GM12891 (cell line): ENCODE results near the gene CENPB.
"Not testable (repeated sequence)": the region's sequence is repeated elsewhere in the genome, so short reads cannot be mapped to it uniquely, and the experiment has no call there.

Experiments
- DNase-seq: peaks from one replicate; pipeline ENCODE4 v3.0.0; 2011; ENCODE audit warnings: low spot score; ENCODE audit not compliant: insufficient read length
- FAIRE-seq: peaks from 2 replicates; lab custom pipeline; 2011; peaks lifted over from hg19 to GRCh38; lab: Jason Lieb, UNC
- PAX5 ChIP-seq: IDR thresholded peaks from 2 replicates; pipeline ENCODE4 v1.6.1; 2011; ENCODE audit warnings: low read length, moderate library complexity, mild to moderate bottlenecking; ENCODE audit not compliant: insufficient read depth, severe bottlenecking
- POLR2A ChIP-seq: IDR thresholded peaks from 2 replicates; pipeline ENCODE4 v1.6.1; 2011; ENCODE audit warnings: low read depth, low read length, control low read depth
- POLR2AphosphoS5 ChIP-seq: IDR thresholded peaks from 2 replicates; pipeline ENCODE4 v1.6.1; 2011; ENCODE audit warnings: low read depth, low read length, control low read depth
- POU2F2 ChIP-seq: IDR thresholded peaks from 2 replicates; pipeline ENCODE4 v1.6.1; 2011; ENCODE audit warnings: low read depth, mild to moderate bottlenecking, control low read depth, low read length, moderate library complexity
- SPI1 ChIP-seq: IDR thresholded peaks from 2 replicates; pipeline ENCODE4 v1.6.1; 2011; ENCODE audit warnings: low read depth, low read length, control low read depth
- TAF1 ChIP-seq: IDR thresholded peaks from 2 replicates; pipeline ENCODE4 v1.6.1; 2011; ENCODE audit warnings: low read depth, low read length, control low read depth

CENPB gene

DNA sequence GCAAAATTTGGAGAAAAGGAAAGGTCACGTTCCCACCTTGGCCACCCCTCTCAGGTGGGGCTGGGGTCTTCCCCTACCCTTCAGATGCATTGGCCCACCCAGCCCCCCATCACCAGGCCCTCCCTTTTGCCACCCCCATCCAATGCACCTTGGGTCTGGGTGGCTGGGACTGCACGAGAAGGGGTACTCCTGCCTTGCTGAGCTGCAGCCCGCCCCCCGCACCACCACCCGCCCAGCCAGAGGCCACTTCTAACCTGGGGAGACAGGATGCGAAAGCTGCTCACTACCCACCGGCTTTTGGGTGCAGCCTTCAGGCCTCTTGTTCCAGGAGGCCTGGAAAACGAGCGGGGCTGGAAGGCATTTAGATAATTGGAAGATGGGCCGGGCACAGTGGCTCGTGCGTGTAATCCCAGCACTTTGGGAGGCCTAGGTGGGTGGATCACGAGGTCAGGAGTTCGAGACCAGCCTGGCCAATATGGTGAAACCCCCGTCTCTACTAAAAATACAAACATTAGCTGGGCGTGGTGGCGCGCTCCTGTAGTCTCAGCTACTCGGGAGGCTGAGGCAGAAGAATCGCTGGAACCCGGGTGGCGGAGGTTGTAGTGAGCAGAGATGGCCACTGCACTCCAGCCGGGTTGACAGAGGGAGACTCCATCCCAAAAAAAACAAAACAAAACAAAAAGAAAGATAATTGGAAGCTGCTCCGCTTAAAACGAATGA, 8.3 kb upstream of the CENPB start:
- DNase-seq (no peak), FAIRE-seq (no peak)
- TF ChIP-seq POU2F2, result no peak
- TF ChIP-seq POLR2AphosphoS5, result no peak
- no peak for TF ChIP-seq POLR2A
- TF ChIP-seq TAF1, result no peak
- TF ChIP-seq SPI1, result no peak
- TF ChIP-seq PAX5, result no peak

GRCh38 chr20:3794168-3794567, 7.6 kb upstream of the CENPB start:
- not testable (repeated sequence) for DNase-seq, FAIRE-seq

- FAIRE-seq, result not testable (repeated sequence)
Observed at GRCh38 chr20:3789201-3789600, 2.7 kb upstream of the CENPB start.

DNA sequence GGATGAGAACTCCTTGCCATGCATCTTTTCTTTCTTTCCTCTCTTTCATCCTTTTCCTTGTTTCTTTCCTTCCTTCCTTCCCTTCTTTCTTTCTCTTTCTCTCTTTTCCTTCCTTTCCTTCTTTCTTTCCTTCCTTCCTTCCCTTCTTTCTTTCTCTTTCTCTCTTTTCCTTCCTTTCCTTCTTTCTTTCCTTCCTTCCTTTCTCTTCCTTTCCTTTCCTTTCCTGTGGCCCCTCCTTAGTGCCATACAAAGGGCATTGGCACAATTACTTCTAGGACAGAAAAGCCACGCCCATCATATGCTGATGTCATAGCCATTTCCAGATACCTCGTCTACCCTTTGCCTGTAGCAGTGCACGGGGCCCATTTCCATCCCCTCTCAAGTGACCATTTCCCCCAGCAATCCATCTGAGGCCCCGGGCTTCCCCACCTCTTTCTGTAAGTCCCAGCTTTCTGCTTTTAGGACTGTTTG, 2.2 kb upstream of the CENPB start:
- FAIRE-seq (no peak), DNase-seq (no peak)
- no peak for TF ChIP-seq POLR2AphosphoS5
- no peak for TF ChIP-seq PAX5
- no peak for TF ChIP-seq TAF1
- no peak for TF ChIP-seq POLR2A
- no peak for TF ChIP-seq SPI1

More at GRCh38 chr20:3789201-3789600, 2.7 kb upstream of the CENPB start:
- DNase-seq, result not testable (repeated sequence)

GRCh38 chr20:3787324-3788014, 929 bp upstream of the CENPB start:
- no peak for TF ChIP-seq TAF1
- no peak for TF ChIP-seq SPI1
- TF ChIP-seq PAX5, result no peak
- TF ChIP-seq POU2F2, result no peak
- TF ChIP-seq POLR2AphosphoS5, result no peak
- no peak for TF ChIP-seq POLR2A
- DNase-seq (no peak), FAIRE-seq (no peak)

GRCh38 chr20:3786126-3786484, 435 bp downstream of the CENPB start:
- FAIRE-seq (peak; percentile 90), DNase-seq (no peak)
- TF ChIP-seq POU2F2 (no peak), SPI1 (no peak), TAF1 (no peak)

DNA sequence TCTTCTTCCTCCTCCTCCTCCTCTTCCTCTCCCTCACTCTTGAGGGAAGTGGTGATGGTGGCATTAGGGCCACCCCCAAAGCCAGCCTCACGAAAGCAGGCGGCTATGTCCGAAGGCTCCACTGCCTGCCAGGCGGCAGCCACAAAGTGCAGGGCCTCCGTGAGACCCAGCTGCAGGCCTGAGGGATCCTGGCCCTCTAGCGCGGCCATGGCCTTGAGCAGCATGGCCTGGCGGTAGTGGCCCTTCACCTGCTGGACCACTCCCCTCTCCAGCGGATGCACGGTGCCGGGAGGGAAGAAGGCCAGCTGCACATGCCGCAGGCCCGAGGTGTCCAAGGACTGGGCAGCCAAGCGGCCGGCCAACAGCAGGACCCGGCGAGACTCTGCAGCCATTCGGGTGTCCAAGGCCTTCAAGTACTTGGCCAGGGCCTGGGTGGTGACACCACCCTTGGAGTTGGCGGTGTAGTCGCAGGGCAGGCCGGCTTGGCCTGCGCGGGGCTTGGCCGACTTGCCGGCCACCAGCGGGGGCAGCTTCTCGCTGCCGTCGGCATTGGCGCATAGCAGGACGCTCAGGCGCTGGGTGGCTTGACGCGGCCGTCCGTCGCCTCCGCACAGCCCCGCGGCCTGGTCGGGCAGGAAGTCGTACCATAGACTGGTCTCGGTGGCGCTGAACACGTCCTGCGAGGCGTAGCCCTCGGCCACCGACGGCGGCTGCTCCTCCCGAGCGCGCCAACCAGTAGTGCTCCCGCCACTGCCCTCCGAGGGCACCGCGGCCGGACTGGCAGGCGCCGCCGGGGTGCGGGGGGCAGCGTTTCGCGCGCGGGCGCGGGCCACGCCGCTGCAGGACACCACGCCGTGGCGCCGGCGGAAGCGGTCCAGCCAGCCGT, 1.1 kb downstream of the CENPB start:
- DNase-seq (no peak), FAIRE-seq (peak; percentile 28)
- TF ChIP-seq POU2F2 (no peak), POLR2A (no peak), POLR2AphosphoS5 (no peak), SPI1 (no peak), TAF1 (no peak), PAX5 (no peak)

GRCh38 chr20:3784863-3785239, 1.7 kb downstream of the CENPB start:
- no peak for DNase-seq
- FAIRE-seq, result no peak
- TF ChIP-seq PAX5 (no peak), POLR2A (no peak), TAF1 (no peak), POU2F2 (no peak), POLR2AphosphoS5 (no peak), SPI1 (no peak)

DNA sequence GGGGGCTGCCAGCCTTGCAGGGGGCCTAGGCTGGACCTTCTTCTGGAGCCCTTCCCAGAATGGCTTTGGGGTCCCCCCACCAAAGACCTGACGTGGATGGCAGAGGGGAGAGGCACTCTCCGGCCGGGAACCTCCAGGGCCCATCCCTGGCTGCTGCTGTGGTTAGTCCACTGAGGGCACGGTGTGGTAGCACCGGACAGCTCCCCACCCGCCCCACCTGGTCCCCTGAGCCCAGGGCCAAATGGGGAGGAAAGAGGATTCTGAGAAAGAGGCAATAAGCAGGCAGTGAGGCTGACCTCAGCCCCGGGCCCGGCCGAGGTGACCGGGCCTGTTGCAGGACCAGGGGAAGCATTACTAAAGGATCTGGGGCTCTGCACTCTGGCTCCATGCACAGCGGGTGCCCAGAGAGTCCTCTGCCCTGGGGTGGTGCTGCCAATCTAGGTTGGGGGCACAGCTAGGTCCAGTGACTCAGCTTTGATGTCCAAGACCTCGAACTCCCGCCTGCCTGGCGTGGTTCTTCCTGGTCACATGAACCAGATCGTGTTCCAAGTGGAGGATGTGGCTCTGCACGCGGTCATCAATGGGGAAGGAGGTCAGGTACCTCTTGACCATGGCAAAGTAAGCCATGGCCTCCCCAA, 2.2 kb downstream of the CENPB start:
- FAIRE-seq (no peak), DNase-seq (no peak)
- TF ChIP-seq SPI1 (no peak), TAF1 (no peak), POLR2A (no peak), POU2F2 (no peak), PAX5 (no peak), POLR2AphosphoS5 (no peak)

DNA sequence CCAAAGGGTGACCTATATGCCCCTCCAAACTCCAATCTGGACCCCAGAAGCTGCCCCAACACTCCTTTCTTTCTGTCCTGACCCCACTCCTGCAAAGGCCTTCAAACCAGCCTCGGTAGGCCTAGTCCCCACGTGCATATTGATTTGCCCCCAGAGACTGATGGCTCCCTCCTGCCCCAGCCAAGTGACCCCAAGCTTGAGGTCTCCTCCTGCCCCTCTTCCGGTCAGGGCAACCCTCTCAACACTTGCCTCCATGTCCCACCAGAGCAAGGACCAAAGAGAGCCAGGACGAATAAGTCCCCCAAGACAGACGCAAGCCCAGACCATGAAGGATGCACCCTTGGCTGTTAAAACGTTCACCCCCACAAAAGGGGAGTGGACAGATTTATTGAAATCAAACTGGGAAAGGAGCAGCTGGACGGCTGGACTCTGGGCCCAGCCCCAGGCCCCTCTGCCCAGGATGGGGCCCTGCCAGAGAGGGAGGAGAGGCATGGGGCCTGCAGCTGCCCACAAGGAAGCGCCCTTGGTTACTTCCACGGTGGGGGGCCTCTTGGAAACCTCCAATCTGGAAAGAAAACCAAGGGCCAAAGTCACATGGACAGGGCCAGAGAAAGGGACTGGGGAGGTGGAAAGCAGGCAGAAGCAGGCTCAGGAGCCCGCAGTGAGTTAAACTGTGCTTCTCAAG, 2.9 kb downstream of the CENPB start:
- no peak for TF ChIP-seq POLR2A
- no peak for TF ChIP-seq TAF1
- TF ChIP-seq SPI1, result no peak
- no peak; the same call in 1 of the 2 replicates for TF ChIP-seq POLR2AphosphoS5
- TF ChIP-seq PAX5, result no peak
- no peak for TF ChIP-seq POU2F2
- no peak for DNase-seq
- no peak for FAIRE-seq
